Pancreas (tissue), 10 donors: ENCODE measurements around the gene IL34. TPM values are rescaled to one million over a fixed set of nuclear protein-coding genes. Genes with fewer than 3 reads are reported as not detected.

Experiments
- ATAC-seq, 4 donors: fragments of 200-7000 bp; cut with Tn5 transposase; one replicate each; pipeline versions ENCODE4 v1.8.0 to v1.9.1; 2020; ENCODE audit warnings: mild to moderate bottlenecking in 4 of 4, moderate library complexity in 4 of 4
- DNase-seq, 6 donors: peaks; one replicate each; pipeline ENCODE4 v3.0.0-alpha.2; 2020
- FAIRE-seq: peaks from 2 replicates; lab custom pipeline; 2012; peaks lifted over from hg19 to GRCh38; lab: Jason Lieb, UNC
- H3K27ac ChIP-seq, 4 donors: fragments of 200-600 bp; sonication (generic); 1 replicate in 3 of 4; 2 replicates in 1 of 4; pipeline versions ENCODE4 v1.5.0 to v1.8.0; 2020
- H3K27me3 ChIP-seq, 4 donors: fragments of 200-600 bp; one replicate each; pipeline ENCODE4 v1.8.0; 2021
- H3K36me3 ChIP-seq, 3 donors: fragments of 200-600 bp; sonication (generic) in 1 of 3; one replicate each; pipeline versions ENCODE4 v1.5.0 to v1.8.0; 2020 to 2021
- H3K4me1 ChIP-seq, 3 donors: fragments of 200-600 bp; one replicate each; pipeline ENCODE4 v1.8.0; 2021
- H3K4me3 ChIP-seq, 4 donors: fragments of 200-600 bp; sonication (generic) in 2 of 4; one replicate each; pipeline versions ENCODE4 v1.5.0 to v1.8.0; 2020 to 2021
- H3K9me3 ChIP-seq, 4 donors: fragments of 200-600 bp; one replicate each; pipeline ENCODE4 v1.8.0; 2021
- CTCF ChIP-seq, 4 donors: fragments of 200-600 bp; sonication (generic) in 3 of 4; IDR thresholded peaks; one replicate each; pipeline versions ENCODE4 v1.5.0 to v1.8.0; 2021; ENCODE audit warnings: antibody characterized with exemption in 4 of 4
- WGBS, 2 donors: extraction: QIAGEN DNeasy Blood & Tissue Kit; methylation state at CpG; one replicate each; pipeline ENCODE4 v1.1.7; 2013; 5-methylcytosine and 5-hydroxymethylcytosine counted together
- intact Hi-C, 3 donors: fragments of 100-400 bp; cut with DNase I; formaldehyde crosslinking; loops; one replicate each; pipeline versions ENCODE4 v1.11.1 to v1.14.2; 2022
- polyA plus RNA-seq, 2 donors: library from polyadenylated mRNA; stranded (reverse); fragments of 200-250 nt; gene quantifications; one replicate each; pipeline ENCODE4 v1.2.3, GENCODE V29; 2013
- total RNA-seq, 6 donors: library from RNA; stranded (reverse); fragmentation: NEBNext Ultra II Directional in 4 of 6; extraction: Animal tissue kit (Norgen Biotek cat#: 25700) in 4 of 6; gene quantifications; one replicate each; pipeline versions ENCODE4 v1.2.1 to v1.2.4, GENCODE V29; 2021 to 2023
- donor health status: healthy with polysubstance abuse.
- donor health status: DM: no; HTN: no; CAD: no; lungs with moderate emphysema.
- donor health status: DM: no; HTN: no; CAD: no.
- donor health status: control.
- donor health status: control.
- donor health status: Bipolar disorder and iron deficiency.
- donor health status: DM: yes; HTN: yes; CAD: no.
- donor health status: DM: no; HTN: no; CAD: no.
- donor health status: DM: no; HTN: no; CAD: no.
- donor health status: DM: yes; HTN: yes; CAD: no.

The IL34 gene
- total and polyA plus RNA-seq, 8 donors = 0.51 to 3.9 (median 1.7) TPM

GRCh38 chr16:70601576-70602575 is 44.5 kb upstream of the IL34 start:
- Histone ChIP-seq H3K36me3 (no peaks in the 10 kb centered on the region), H3K9me3 (no peaks in the 10 kb centered on the region), H3K27ac (no peak overlapping the region), H3K4me1 (no peaks in the 10 kb centered on the region), H3K27me3 (no peaks in the 10 kb centered on the region), H3K4me3 (no peak overlapping the region)
- FAIRE-seq (no peak), DNase-seq (no peak), ATAC-seq (no peak)
- TF ChIP-seq CTCF (IDR thresholded peaks at IDR 0.05) = no peak
- intact Hi-C loops = no loop called here
- WGBS, 2 donors = 63 to 72% methylated on average over 8 of the region's 8 CpGs

DNA sequence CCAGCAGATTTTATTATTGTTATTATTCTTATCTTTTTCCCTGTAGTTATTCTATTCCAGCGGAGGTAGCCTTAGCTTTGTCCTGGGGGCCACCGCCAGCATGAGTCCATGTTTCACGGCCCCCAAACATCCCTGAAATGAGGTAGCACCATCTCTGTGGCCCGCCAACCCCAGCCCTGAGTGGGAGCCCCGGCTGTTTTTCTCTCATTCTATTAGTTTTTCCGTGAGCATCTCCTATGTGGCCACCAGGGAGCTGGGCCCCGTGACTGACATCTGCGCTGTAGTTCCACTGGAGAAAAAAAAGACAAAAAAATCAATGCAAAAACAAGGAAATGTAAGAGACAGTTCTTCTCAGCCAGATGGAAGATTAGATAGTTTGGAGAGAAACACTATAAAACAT is 43.5 kb upstream of the IL34 start:
- DNase-seq = no peak
- no peaks in the 10 kb centered on the region for H3K9me3 ChIP-seq
- no peak for FAIRE-seq
- H3K4me1 ChIP-seq = no peaks in the 10 kb centered on the region
- intact Hi-C loops = no loop called here
- no peak overlapping the region for H3K27ac ChIP-seq
- no peaks in the 10 kb centered on the region for H3K36me3 ChIP-seq
- no peak for TF ChIP-seq CTCF (IDR thresholded peaks at IDR 0.05)
- no peak overlapping the region for H3K4me3 ChIP-seq
- no peaks in the 10 kb centered on the region for H3K27me3 ChIP-seq
- no peak for ATAC-seq
- 76 to 79% methylated on average over 8 of the region's 8 CpGs for WGBS, 2 donors

GRCh38 chr16:70604407-70605282 is 41.7 kb upstream of the IL34 start:
- Histone ChIP-seq H3K36me3 (no peaks in the 10 kb centered on the region), H3K4me3 (no peak overlapping the region), H3K4me1 (no peaks in the 10 kb centered on the region), H3K9me3 (no peaks in the 10 kb centered on the region), H3K27ac (no peak overlapping the region), H3K27me3 (no peaks in the 10 kb centered on the region)
- TF ChIP-seq CTCF (IDR thresholded peaks at IDR 0.05) = no peak
- DNase-seq (peak in 1 of 6 donors; percentile 48), ATAC-seq (no peak), FAIRE-seq (no peak)
- intact Hi-C loops = no loop called here
- WGBS, 2 donors = 83 to 91% methylated on average over 8 of the region's 8 CpGs

DNA sequence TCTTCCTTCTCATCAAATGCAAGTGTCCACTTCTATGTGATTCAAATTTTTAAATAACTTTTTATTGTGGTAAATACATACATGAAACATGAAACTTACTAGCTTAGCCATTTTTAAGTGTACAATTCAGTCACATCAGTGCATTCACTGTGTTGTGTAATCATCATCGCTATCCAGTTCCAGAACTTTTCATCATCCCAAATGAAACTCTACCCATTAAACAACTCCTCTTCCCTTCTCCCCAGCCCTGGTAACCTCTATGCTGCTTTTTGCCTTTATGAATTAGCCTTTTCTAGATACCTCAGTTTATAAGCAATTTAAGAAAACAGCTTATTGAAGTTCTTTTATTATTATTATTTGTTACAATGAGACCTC is 41.1 kb upstream of the IL34 start:
- no peak for DNase-seq
- intact Hi-C loops = no loop called here
- WGBS, 2 donors = 89 to 93% methylated on average over 1 of the region's 1 CpG
- no peak for ATAC-seq
- Histone ChIP-seq H3K4me1 (no peaks in the 10 kb centered on the region), H3K27me3 (no peaks in the 10 kb centered on the region), H3K36me3 (no peaks in the 10 kb centered on the region), H3K9me3 (no peaks in the 10 kb centered on the region), H3K27ac (no peak overlapping the region), H3K4me3 (no peak overlapping the region)
- no peak for FAIRE-seq
- TF ChIP-seq CTCF (IDR thresholded peaks at IDR 0.05) = no peak
